HUES48 (cell line): ENCODE data around the gene PYGB.

Source experiments
- H3K27ac ChIP-seq: one replicate; pipeline ENCODE4 v1.7.0; 2013; ENCODE audit warnings: low read depth, low read length, inconsistent platforms
- H3K27me3 ChIP-seq: 2 replicates; pipeline ENCODE4 v1.6.1; 2013; ENCODE audit warnings: mild to moderate bottlenecking, low read length; ENCODE audit not compliant: control insufficient read depth, insufficient read depth
- H3K36me3 ChIP-seq: 2 replicates; pipeline ENCODE4 v1.6.1; 2013; ENCODE audit warnings: low read length; ENCODE audit not compliant: control insufficient read depth, insufficient read depth
- H3K4me1 ChIP-seq: 2 replicates; pipeline ENCODE4 v1.6.1; 2013; ENCODE audit warnings: mild to moderate bottlenecking, low read length; ENCODE audit not compliant: control insufficient read depth, insufficient read depth
- H3K4me3 ChIP-seq: 2 replicates; pipeline ENCODE4 v1.5.1; 2013; ENCODE audit warnings: mild to moderate bottlenecking, low read depth, low read length
- H3K9ac ChIP-seq: 2 replicates; pipeline ENCODE4 v1.6.1; 2013; ENCODE audit warnings: mild to moderate bottlenecking, low read depth, low read length, moderate library complexity
- H3K9me3 ChIP-seq: 2 replicates; pipeline ENCODE4 v1.6.1; 2013; ENCODE audit warnings: low read length; ENCODE audit not compliant: control insufficient read depth, insufficient read depth

PYGB gene

DNA sequence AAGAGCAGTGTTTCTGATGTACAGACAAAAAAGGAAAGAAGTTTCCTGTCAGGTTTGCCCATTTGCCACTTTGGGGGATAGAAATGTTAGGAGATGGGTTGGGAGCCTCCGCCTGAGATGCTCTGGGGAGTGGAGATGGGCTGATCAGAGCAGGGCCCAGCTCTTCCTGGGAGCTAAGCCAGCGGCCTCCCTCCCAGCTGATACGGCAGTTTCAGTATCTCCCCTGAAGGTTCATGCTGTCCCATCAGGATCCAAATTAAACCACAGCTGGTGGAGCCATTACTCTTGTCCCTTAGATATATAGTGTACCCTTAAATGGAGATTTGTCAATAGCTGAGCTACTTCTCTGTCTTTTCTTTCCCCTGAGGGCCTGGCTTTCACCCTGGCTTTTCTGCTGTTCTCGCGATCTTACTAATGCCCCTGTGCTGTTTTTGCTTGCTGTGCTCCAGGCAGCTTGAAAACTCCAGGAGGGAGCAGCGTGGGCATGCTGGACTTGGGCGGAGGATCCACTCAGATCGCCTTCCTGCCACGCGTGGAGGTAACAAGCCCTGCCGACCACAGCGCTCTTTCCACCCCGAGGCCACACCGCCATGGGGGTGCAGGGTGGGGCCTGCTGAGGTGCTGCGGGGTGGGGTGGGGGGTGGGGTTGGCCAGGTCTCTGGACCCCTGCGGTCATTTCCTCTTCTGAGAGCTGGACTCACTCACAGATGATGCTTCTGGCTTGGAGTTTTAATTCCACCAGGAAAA, 31.5 kb upstream of the PYGB start:
- peaks cover 72% of the 10 kb centered on the region for H3K36me3 ChIP-seq
- no peak overlapping the region for H3K9ac ChIP-seq
- no peaks in the 10 kb centered on the region for H3K4me1 ChIP-seq
- H3K4me3 ChIP-seq = no peak overlapping the region
- no peak overlapping the region for H3K27ac ChIP-seq
- no peaks in the 10 kb centered on the region for H3K9me3 ChIP-seq
- H3K27me3 ChIP-seq = no peaks in the 10 kb centered on the region

DNA sequence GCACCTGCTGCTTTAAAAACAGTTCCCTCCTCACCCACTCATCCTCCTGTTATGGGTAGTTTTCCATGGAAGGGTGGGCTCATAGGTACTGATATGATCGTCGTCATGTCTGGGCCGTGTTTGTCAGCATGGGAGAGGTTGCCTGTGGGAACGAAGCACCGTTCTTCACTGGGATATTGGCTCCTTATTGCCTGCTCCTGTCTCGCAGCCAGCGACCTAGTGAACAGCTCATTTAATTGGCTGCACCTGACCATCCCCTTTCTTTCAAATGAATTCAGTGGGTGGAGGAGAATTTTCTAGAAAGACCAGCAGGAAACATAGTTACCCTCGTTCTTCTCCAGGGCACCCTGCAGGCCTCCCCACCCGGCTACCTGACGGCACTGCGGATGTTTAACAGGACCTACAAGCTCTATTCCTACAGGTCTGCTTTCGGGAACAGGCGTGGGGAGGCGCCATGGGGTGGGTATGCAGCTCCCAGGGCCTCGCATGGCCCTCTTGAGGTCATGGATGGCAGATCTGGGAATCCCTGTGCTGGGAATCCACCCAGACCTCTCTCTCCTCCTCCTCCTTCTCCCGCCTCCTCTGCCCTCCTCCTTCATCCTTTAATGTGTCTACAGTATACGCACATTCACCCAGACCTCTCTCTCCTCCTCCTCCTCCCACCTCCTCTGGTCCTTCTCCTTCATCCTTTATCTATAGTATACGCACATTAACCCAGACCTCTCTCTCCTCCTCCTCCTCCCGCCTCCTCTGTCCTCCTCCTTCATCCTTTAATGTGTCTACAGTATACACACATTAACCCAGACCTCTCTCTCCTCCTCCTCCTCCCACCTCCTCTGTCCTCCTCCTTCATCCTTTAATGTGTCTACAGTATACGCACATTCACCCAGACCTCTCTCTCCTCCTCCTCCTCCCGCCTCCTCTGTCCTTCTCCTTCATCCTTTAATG, 30.4 kb upstream of the PYGB start:
- no peak overlapping the region for H3K4me3 ChIP-seq
- H3K9me3 ChIP-seq = no peaks in the 10 kb centered on the region
- H3K27ac ChIP-seq = no peak overlapping the region
- no peak overlapping the region for H3K9ac ChIP-seq
- H3K4me1 ChIP-seq = no peaks in the 10 kb centered on the region
- H3K27me3 ChIP-seq = no peaks in the 10 kb centered on the region
- H3K36me3 ChIP-seq = peaks cover 62% of the 10 kb centered on the region

GRCh38 chr20:25218109-25218486, 29.8 kb upstream of the PYGB start:
- Histone ChIP-seq H3K9ac (no peak overlapping the region), H3K36me3 (peaks cover 60% of the 10 kb centered on the region), H3K27ac (no peak overlapping the region), H3K4me3 (no peak overlapping the region), H3K27me3 (no peaks in the 10 kb centered on the region), H3K9me3 (no peaks in the 10 kb centered on the region), H3K4me1 (peaks cover 2% of the 10 kb centered on the region; the same call in 1 of the 2 replicates)

- Histone ChIP-seq H3K4me3 (no peak overlapping the region), H3K9ac (no peak overlapping the region), H3K27ac (no peak overlapping the region), H3K36me3 (peaks cover 56% of the 10 kb centered on the region), H3K4me1 (peaks cover 5% of the 10 kb centered on the region; the same call in 1 of the 2 replicates), H3K9me3 (no peaks in the 10 kb centered on the region), H3K27me3 (no peaks in the 10 kb centered on the region)
Measured at GRCh38 chr20:25218492-25218891, 29.4 kb upstream of the PYGB start.

GRCh38 chr20:25219365-25219764, 28.5 kb upstream of the PYGB start:
- H3K9ac ChIP-seq = no peak overlapping the region
- peaks cover 48% of the 10 kb centered on the region for H3K36me3 ChIP-seq

DNA sequence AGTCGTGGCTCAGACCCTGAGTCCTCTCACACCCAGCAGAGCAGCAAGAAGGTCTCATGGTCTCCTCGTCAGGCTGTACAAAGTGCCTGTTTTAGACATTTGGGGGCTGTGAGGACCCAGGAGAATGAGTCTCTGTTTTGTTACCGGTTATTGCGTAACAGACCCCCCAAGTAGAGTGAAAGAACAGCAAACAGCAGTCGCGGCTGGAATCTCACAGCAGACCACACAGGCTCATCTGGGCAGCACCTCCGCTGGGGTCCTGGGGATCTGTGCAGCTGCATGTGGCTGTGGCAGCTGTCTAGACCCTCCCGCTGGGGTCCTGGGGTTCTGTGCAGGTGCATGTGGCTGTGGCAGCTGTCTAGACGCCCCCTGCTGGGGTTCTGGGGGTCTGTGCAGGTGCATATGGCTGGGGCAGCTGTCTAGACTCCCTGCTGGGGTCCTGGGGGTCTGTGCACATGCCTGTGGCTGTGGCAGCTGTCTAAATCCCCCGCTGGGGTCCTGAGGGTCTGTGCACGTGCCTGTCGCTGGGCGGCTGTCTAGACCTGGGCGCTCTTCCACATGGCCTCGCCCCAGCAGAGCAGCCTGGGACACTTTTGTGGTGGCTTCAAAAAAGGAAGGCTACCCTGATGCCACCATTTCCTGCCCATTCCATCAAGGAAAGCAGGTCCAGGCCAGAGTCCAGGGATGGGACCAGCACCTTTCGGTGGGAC, 27.7 kb upstream of the PYGB start:
- Histone ChIP-seq H3K4me1 (peaks cover 5% of the 10 kb centered on the region; the same call in 1 of the 2 replicates), H3K36me3 (peaks cover 40% of the 10 kb centered on the region), H3K9me3 (no peaks in the 10 kb centered on the region), H3K27me3 (no peaks in the 10 kb centered on the region), H3K9ac (no peak overlapping the region), H3K27ac (no peak overlapping the region), H3K4me3 (no peak overlapping the region)

More at GRCh38 chr20:25219365-25219764, 28.5 kb upstream of the PYGB start:
- H3K27ac ChIP-seq = no peak overlapping the region
- no peaks in the 10 kb centered on the region for H3K9me3 ChIP-seq
- H3K4me3 ChIP-seq = no peak overlapping the region
- H3K27me3 ChIP-seq = no peaks in the 10 kb centered on the region
- H3K4me1 ChIP-seq = peaks cover 5% of the 10 kb centered on the region; the same call in 1 of the 2 replicates

- no peak overlapping the region for H3K4me3 ChIP-seq
- H3K9ac ChIP-seq = no peak overlapping the region
- H3K4me1 ChIP-seq = peaks cover 5% of the 10 kb centered on the region; the same call in 1 of the 2 replicates
- H3K9me3 ChIP-seq = no peaks in the 10 kb centered on the region
- H3K27me3 ChIP-seq = no peaks in the 10 kb centered on the region
- peaks cover 32% of the 10 kb centered on the region for H3K36me3 ChIP-seq
- H3K27ac ChIP-seq = no peak overlapping the region
Measured at GRCh38 chr20:25220810-25221591, 26.9 kb upstream of the PYGB start.

DNA sequence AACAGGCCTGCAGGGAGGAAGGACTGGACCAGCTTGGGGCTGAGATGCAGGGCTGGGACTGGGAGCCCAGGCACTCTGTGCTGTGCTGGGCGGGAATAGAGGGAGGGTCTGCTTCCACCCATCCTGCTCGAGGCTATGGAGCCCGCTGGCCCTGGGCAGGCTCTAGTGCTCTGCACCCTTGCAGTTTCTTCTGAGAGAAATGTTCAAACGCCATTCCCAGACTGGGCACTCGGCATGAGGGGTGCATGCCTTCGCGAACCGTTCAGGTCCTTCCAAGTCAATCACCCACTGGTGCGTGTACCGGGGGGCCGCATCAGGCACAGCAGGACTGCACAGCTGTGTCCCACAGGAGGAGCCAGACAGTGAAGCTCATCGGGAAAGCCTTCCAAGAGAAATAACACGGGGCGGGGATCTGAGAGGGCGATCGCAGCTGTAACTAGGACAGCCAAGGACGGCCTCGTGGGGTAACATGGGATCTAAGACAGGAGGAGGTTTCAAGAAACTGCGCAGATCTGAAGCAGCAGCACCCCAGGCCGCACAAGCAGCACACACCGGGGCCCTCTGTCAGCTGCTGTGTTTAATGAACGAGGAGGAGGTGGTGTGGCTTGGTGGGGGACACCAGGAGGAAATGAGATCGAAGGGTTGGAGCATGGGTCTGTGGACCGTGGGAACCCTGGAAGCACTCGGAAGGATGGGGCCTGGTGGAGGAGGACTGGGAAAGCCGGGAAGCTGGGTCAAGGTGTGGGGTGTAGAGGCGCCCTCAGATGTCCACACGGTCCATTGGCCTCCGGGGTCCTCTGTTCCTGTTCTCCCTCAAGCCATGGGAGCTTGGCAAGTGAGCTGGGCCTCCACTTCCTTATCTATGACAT, 26.1 kb upstream of the PYGB start:
- H3K27ac ChIP-seq = peak overlapping the region; percentile 91
- H3K9me3 ChIP-seq = no peaks in the 10 kb centered on the region
- H3K4me1 ChIP-seq = peaks cover 5% of the 10 kb centered on the region; the same call in 1 of the 2 replicates
- H3K36me3 ChIP-seq = peaks cover 27% of the 10 kb centered on the region
- no peak overlapping the region for H3K9ac ChIP-seq
- H3K4me3 ChIP-seq = no peak overlapping the region
- no peaks in the 10 kb centered on the region for H3K27me3 ChIP-seq

- H3K27me3 ChIP-seq = no peaks in the 10 kb centered on the region
- no peaks in the 10 kb centered on the region for H3K9me3 ChIP-seq
- H3K36me3 ChIP-seq = peaks cover 21% of the 10 kb centered on the region
- H3K9ac ChIP-seq = 0 out of 2 replicates have a peak overlapping the region, but pooled peaks have one; percentile 22
- H3K4me1 ChIP-seq = peaks cover 5% of the 10 kb centered on the region; the same call in 1 of the 2 replicates
- H3K4me3 ChIP-seq = no peak overlapping the region
- peak overlapping the region; percentile 91 for H3K27ac ChIP-seq
Measured at GRCh38 chr20:25222461-25223178, 25.3 kb upstream of the PYGB start.
